ENCODE data around the gene NDUFAF5.

Gene NDUFAF5

GRCh38 chr20:13856354-13856753 lies 71.5 kb downstream of the NDUFAF5 start:
- TF ChIP-seq, protein P1, sequence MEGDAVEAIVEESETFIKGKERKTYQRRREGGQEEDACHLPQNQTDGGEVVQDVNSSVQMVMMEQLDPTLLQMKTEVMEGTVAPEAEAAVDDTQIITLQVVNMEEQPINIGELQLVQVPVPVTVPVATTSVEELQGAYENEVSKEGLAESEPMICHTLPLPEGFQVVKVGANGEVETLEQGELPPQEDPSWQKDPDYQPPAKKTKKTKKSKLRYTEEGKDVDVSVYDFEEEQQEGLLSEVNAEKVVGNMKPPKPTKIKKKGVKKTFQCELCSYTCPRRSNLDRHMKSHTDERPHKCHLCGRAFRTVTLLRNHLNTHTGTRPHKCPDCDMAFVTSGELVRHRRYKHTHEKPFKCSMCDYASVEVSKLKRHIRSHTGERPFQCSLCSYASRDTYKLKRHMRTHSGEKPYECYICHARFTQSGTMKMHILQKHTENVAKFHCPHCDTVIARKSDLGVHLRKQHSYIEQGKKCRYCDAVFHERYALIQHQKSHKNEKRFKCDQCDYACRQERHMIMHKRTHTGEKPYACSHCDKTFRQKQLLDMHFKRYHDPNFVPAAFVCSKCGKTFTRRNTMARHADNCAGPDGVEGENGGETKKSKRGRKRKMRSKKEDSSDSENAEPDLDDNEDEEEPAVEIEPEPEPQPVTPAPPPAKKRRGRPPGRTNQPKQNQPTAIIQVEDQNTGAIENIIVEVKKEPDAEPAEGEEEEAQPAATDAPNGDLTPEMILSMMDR (IDR thresholded peaks at IDR 0.05; ENCODE audit: low read depth, low read length, missing control alignments), result no peak
- DNase-seq (ENCODE audit: extremely low read depth, low read depth), result no peak
- no peak overlapping the region for H3K4me3 ChIP-seq (replicated peaks; ENCODE audit: low read depth, low read length)

GRCh38 chr20:13857304-13857703 lies 72.5 kb downstream of the NDUFAF5 start:
- DNase-seq (ENCODE audit: extremely low read depth, low read depth), result no peak
- TF ChIP-seq, protein P1 (IDR thresholded peaks at IDR 0.05; ENCODE audit: low read depth, low read length, missing control alignments), result no peak

DNA sequence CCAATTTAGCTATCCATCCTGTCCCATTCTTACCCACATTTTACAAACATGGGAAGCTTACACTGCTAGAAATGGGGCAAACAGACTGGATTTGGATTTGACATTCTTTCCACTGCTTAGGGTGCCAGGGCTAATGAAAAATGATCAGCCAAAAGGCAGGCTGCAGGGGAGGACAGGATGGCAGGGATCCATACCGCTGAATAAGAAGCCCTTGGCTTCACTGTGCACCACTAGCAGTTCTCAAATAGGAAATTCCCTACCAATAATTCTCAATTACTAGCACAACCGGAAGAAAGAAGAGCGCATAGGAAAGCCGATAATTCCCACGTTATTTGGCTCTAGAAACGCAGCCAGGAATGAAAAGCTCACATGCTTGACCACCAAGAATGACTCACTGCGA lies 73.1 kb downstream of the NDUFAF5 start:
- TF ChIP-seq, protein P1 (IDR thresholded peaks at IDR 0.05; ENCODE audit: low read depth, low read length, missing control alignments), result no peak
- DNase-seq (ENCODE audit: extremely low read depth, low read depth), result no peak
- no peak overlapping the region for H3K4me3 ChIP-seq (replicated peaks; ENCODE audit: low read depth, low read length)

More at GRCh38 chr20:13857304-13857703, 72.5 kb downstream of the NDUFAF5 start:
- H3K4me3 ChIP-seq (replicated peaks; ENCODE audit: low read depth, low read length), result no peak overlapping the region

- no peak for DNase-seq (ENCODE audit: extremely low read depth, low read depth)
- no peak overlapping the region for H3K4me3 ChIP-seq (replicated peaks; ENCODE audit: low read depth, low read length)
- TF ChIP-seq, protein P1 (IDR thresholded peaks at IDR 0.05; ENCODE audit: low read depth, low read length, missing control alignments), result no peak
Measured at GRCh38 chr20:13858439-13858838, 73.6 kb downstream of the NDUFAF5 start.

DNA sequence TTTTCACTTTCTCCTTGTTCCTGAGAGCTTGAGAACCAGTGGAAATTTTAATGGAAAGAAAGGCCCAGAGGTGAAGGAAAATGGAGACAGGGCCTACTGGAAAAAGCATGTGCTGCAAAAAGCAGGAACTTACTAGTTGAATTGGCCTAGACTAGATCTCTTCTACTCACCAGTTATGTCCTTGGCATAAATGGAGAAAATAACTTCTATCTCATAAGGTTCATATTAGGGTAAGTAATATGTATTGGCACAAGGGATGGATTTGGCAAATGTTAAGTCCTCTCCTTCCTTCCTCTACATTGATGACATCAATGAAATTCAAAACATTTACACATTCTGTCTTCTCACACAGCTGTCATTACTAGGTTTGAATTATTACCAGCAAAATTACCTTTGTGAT lies 74.0 kb downstream of the NDUFAF5 start:
- no peak overlapping the region for H3K4me3 ChIP-seq (replicated peaks; ENCODE audit: low read depth, low read length)
- TF ChIP-seq, protein P1 (IDR thresholded peaks at IDR 0.05; ENCODE audit: low read depth, low read length, missing control alignments), result no peak
- DNase-seq (ENCODE audit: extremely low read depth, low read depth), result no peak

GRCh38 chr20:13862245-13862644 lies 77.4 kb downstream of the NDUFAF5 start:
- TF ChIP-seq, protein P1 (IDR thresholded peaks at IDR 0.05; ENCODE audit: low read depth, low read length, missing control alignments), result no peak
- H3K4me3 ChIP-seq (replicated peaks; ENCODE audit: low read depth, low read length), result no peak overlapping the region
- no peak for DNase-seq (ENCODE audit: extremely low read depth, low read depth)

- TF ChIP-seq, protein P1 (IDR thresholded peaks at IDR 0.05; ENCODE audit: low read depth, low read length, missing control alignments), result no peak
- H3K4me3 ChIP-seq (replicated peaks; ENCODE audit: low read depth, low read length), result no peak overlapping the region
- DNase-seq (ENCODE audit: extremely low read depth, low read depth), result no peak
Measured at GRCh38 chr20:13863244-13863643, 78.4 kb downstream of the NDUFAF5 start.
